GM12872 (cell line): ENCODE data around the gene IGF2R.

Experiments
- CTCF ChIP-seq: IDR thresholded peaks from 3 replicates; pipeline ENCODE4 v1.5.1; 2011; ENCODE audit warnings: low read depth, mild to moderate bottlenecking, low read length, moderate library complexity; ENCODE audit not compliant: insufficient read depth

Gene IGF2R

GRCh38 chr6:159979136-159979874 is 10.4 kb downstream of the IGF2R start:
- TF ChIP-seq CTCF, result no peak

GRCh38 chr6:159980474-159980873 is 11.6 kb downstream of the IGF2R start:
- no peak for TF ChIP-seq CTCF

GRCh38 chr6:159981071-159981402 is 12.2 kb downstream of the IGF2R start:
- no peak for TF ChIP-seq CTCF

GRCh38 chr6:159981403-159982245 is 12.7 kb downstream of the IGF2R start:
- no peak for TF ChIP-seq CTCF

- TF ChIP-seq CTCF, result no peak
Observed at GRCh38 chr6:159982731-159983506, 14.0 kb downstream of the IGF2R start.

GRCh38 chr6:159983641-159984080 is 14.8 kb downstream of the IGF2R start:
- no peak for TF ChIP-seq CTCF

GRCh38 chr6:159984268-159984786 is 15.4 kb downstream of the IGF2R start:
- no peak for TF ChIP-seq CTCF
